ENCODE data around the gene SERPINI2.

Gene SERPINI2

DNA sequence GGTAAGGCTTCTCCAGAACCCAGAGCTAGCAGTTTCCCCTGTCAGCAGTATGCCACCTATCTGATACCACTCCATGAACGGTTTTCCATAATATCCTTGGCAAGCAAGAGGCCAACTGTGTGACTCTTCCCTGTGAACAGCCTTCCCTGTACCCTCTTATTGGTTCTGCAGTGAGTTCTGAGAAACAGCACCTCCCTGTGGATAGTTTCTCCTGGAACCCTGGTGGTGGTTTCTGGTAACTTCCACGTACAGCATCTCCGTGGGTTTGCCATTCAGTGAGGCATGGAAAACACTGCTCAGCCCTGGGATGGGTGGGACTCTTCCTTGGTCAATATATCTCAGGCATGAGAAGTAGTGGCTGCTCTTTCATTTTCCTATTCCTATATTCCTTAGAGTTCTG is 19.4 kb upstream of the SERPINI2 start:
- TF ChIP-seq CTCF (IDR thresholded peaks at IDR 0.05; ENCODE audit: low read depth, low read length) = no peak
- no peak for DNase-seq (ENCODE audit: low read depth in 2 of 2)

GRCh38 chr3:167491621-167492020 is 17.8 kb upstream of the SERPINI2 start:
- DNase-seq (ENCODE audit: low read depth in 2 of 2) = no peak
- H3K4me3 ChIP-seq (replicated peaks in 1 of 2; ENCODE audit: low read depth in 2 of 2, low read length in 2 of 2) = no peak overlapping the region
- no peak for TF ChIP-seq CTCF (IDR thresholded peaks at IDR 0.05; ENCODE audit: low read depth, low read length)

More for the DNA sequence above, 19.4 kb upstream of the SERPINI2 start:
- no peak overlapping the region for H3K4me3 ChIP-seq (replicated peaks in 1 of 2; ENCODE audit: low read depth in 2 of 2, low read length in 2 of 2)

- no peak for DNase-seq (ENCODE audit: low read depth in 2 of 2)
Observed at GRCh38 chr3:167489571-167489970, 15.7 kb upstream of the SERPINI2 start.

DNA sequence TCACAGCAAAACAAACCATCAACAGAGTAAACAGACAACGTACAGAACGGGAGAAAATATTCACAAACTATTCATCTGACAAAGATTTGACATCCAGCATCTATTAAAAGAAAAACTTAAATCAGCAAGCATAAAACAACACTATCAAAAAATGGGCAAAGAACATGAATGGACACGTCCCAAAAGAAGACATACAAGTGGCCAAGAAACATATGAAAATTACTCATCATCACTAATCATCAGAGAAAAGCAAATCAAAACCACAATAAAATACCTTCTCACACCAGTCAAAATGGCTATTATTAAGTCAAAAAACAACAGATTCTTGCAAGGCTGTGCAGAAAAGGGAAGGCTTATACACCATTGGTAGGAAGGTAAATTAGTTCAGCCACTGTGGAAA is 13.7 kb upstream of the SERPINI2 start:
- no peak for TF ChIP-seq CTCF (IDR thresholded peaks at IDR 0.05; ENCODE audit: low read depth, low read length)
- no peak for DNase-seq (ENCODE audit: low read depth in 2 of 2)
- H3K4me3 ChIP-seq (replicated peaks in 1 of 2; ENCODE audit: low read depth in 2 of 2, low read length in 2 of 2) = no peak overlapping the region

More at GRCh38 chr3:167489571-167489970, 15.7 kb upstream of the SERPINI2 start:
- TF ChIP-seq CTCF (IDR thresholded peaks at IDR 0.05; ENCODE audit: low read depth, low read length) = no peak
- H3K4me3 ChIP-seq (replicated peaks in 1 of 2; ENCODE audit: low read depth in 2 of 2, low read length in 2 of 2) = no peak overlapping the region

GRCh38 chr3:167484551-167484950 is 10.7 kb upstream of the SERPINI2 start:
- H3K4me3 ChIP-seq (replicated peaks in 1 of 2; ENCODE audit: low read depth in 2 of 2, low read length in 2 of 2) = no peak overlapping the region
- no peak for TF ChIP-seq CTCF (IDR thresholded peaks at IDR 0.05; ENCODE audit: low read depth, low read length)
- no peak for DNase-seq (ENCODE audit: low read depth in 2 of 2)

DNA sequence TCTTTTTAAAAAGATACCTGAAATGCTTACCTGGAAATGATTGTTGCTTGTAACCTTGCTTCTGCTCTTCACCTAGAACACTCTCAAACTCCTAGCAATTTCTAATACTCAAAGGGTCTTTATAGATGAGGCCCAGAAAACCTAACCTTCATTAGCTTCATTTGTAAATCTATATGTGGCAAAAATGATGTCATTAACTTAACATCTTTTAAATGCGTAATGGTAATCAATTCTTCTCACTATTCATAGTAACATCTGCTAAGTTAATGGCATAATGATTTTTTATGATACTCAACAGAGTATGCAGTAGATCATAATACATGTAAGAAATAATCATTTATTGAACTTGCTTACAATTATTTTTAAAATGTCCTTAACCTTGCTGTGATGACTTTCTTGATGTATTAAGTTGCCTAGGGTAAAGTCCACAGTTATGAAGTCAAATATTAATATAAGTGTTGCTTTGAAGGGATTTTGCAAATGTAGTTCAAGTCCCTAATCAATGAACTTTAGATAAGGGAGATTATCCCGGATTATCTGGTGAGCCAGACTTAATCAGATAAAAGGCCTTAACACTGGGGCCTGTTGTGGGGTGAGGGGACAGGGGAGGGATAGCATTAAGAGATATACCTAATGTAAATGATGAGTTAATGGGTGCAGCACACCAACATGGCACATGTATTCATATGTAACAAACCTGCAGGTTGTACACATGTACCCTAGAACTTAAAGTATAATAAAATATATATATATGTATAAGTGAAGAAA is 10.1 kb upstream of the SERPINI2 start:
- no peak for TF ChIP-seq CTCF (IDR thresholded peaks at IDR 0.05; ENCODE audit: low read depth, low read length)
- DNase-seq (ENCODE audit: low read depth in 2 of 2) = no peak
- no peak overlapping the region for H3K4me3 ChIP-seq (replicated peaks in 1 of 2; ENCODE audit: low read depth in 2 of 2, low read length in 2 of 2)

DNA sequence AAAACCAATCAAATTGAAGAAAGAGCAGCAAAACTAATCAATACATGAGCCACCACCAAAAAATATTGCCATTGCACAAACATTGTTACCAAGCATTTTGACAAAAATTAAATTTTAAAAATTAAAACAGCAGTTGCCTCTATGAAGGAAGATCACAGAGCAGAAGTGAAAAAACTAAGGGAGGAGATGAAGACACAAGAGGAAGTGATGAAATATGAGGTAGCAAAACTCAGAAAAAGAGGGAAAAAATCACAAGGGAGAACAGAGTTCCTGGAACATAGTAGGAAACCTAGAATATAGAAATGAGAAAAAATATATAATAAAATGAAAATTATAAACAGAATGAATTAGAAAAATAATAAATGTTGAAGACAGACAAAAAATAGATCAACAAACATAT is 7.3 kb upstream of the SERPINI2 start:
- H3K4me3 ChIP-seq (replicated peaks in 1 of 2; ENCODE audit: low read depth in 2 of 2, low read length in 2 of 2) = no peak overlapping the region
- no peak for TF ChIP-seq CTCF (IDR thresholded peaks at IDR 0.05; ENCODE audit: low read depth, low read length)
- no peak for DNase-seq (ENCODE audit: low read depth in 2 of 2)

Data from cardiac fibroblast (primary cell).